GM10847 (cell line): Measurements from ENCODE around the gene CENPH.

Source experiments
- POLR2A ChIP-seq: IDR thresholded peaks from 2 replicates; pipeline ENCODE4 v1.6.1; 2011; ENCODE audit not compliant: insufficient read length; ENCODE audit errors: extremely low read depth

CENPH gene

GRCh38 chr5:69189162-69190086, at the start of gene CENPH:
Gene CENPH (plus strand): TSS chr5:69189583. CDS start chr5:69189635, 52 bp downstream.
- TF ChIP-seq POLR2A, result peak; percentile 41

- no peak for TF ChIP-seq POLR2A
Observed at GRCh38 chr5:69140827-69141226, 48.6 kb upstream of the CENPH start.

- no peak for TF ChIP-seq POLR2A
Observed at GRCh38 chr5:69148981-69149675, 40.3 kb upstream of the CENPH start.

GRCh38 chr5:69149676-69150010, 39.7 kb upstream of the CENPH start:
- TF ChIP-seq POLR2A, result no peak

GRCh38 chr5:69152731-69153130, 36.7 kb upstream of the CENPH start:
- TF ChIP-seq POLR2A, result no peak

- TF ChIP-seq POLR2A, result no peak
Observed at GRCh38 chr5:69156456-69156855, 32.9 kb upstream of the CENPH start.

GRCh38 chr5:69158039-69158438, 31.3 kb upstream of the CENPH start:
- TF ChIP-seq POLR2A, result no peak

GRCh38 chr5:69160651-69161050, 28.7 kb upstream of the CENPH start:
- no peak for TF ChIP-seq POLR2A

GRCh38 chr5:69166686-69167492, 22.5 kb upstream of the CENPH start, which contains the start of gene CCNB1:
Gene CCNB1 (plus strand): TSS chr5:69167150. CDS start chr5:69167263, 113 bp downstream.
- peak; percentile 51 for TF ChIP-seq POLR2A

- TF ChIP-seq POLR2A, result no peak
Observed at GRCh38 chr5:69167493-69167855, 21.9 kb upstream of the CENPH start.

GRCh38 chr5:69167929-69168328, 21.5 kb upstream of the CENPH start:
- TF ChIP-seq POLR2A, result no peak

- TF ChIP-seq POLR2A, result no peak
Observed at GRCh38 chr5:69170495-69170894, 18.9 kb upstream of the CENPH start.

GRCh38 chr5:69170969-69171368, 18.4 kb upstream of the CENPH start:
- no peak for TF ChIP-seq POLR2A

- no peak for TF ChIP-seq POLR2A
Observed at GRCh38 chr5:69184621-69185020, 4.8 kb upstream of the CENPH start.

GRCh38 chr5:69187342-69187741, 2.0 kb upstream of the CENPH start:
- TF ChIP-seq POLR2A, result no peak

GRCh38 chr5:69188811-69189161, 597 bp upstream of the CENPH start:
- TF ChIP-seq POLR2A, result no peak
